Hippocampal formation (tissue), 2 donors: ENCODE measurements around the gene ESRRG.

ENCODE experiments used
- DNase-seq, 2 donors: peaks; one replicate each; lab custom pipeline; 2025; lab: John Stamatoyannopoulos, UW

Gene ESRRG

GRCh38 chr1:216502528-216503162, 220.6 kb downstream of the ESRRG start:
- DNase-seq, result no peak

DNA sequence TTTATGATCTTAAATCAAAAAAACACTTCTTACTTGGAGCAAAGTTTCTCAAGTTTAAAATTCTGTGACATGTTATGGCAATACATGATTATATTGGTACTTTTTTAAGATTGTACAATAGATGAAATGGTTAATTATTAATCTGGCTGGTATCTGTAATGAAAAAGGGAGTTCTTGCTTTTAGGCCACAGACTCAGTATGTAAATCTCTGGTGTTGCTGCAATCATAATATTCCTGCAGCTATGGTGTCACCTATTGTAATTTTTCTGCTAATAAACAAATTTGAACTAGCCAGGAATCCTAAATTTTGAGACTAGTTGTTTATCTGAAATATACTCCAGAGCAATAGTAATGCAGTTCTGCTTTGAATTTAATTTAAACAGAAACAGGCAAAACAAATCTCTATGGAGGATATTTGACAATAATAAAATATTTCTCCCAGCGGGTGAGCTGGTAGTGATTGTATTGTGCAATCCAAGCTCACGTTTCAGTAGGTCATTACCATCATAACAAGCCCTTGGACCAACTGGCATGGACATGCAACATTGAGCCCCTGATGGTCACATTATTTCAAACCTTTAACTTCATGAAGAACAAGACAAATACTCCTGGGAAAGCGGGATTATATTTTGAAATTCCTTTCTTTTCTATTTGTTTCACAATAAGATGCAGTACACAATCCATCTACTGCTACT, 222.8 kb downstream of the ESRRG start:
- DNase-seq, result no peak

DNA sequence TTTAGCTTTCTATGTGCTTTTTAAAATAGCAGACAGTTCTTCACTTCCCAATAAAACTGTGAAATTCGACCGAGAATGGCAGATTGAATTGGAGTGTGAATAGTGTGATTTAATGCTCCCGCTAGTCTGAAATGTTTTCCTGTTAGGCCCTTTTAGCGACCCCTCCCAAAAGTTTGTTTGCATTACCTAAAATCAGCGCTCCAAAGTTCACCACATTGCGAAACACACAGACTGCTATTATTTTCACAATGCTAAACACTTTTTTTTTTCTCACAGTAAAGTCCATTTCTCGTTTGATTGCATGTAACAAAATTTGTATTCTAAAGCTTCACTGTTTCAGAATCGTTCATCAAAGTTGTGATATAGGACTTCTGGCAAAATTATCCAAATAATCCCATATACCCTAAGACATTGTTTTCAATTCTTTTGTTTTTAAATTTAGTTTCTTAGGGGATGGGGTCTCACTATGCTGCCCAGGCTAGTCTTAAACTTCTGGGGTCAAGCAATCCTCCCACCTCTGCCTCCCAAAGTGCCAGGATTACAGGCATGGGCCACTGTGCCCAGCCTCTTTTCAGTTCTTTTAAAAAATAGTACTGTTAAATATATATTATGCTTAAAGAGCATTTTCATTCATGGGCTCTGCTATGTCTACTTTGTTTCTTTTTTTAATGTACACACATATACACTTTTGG, 223.5 kb downstream of the ESRRG start:
- no peak for DNase-seq

DNA sequence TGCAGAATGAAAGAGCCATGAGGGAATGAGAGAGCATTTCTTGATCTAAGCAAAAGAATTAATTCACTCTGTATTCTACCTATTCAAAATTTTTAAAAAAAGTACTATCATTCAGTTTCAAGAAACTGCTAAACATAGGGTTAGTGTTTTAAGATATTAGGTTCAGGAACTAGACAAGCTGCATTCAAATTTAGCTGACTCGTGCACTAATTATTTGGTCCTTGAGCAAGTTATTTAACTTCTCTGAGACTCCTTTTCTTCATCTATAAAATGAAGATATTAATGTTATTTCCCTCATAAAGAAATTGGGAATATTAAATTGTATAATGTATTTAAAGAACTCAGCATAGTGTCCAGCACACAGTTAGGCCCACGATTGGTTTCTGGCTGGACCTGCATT, 225.0 kb downstream of the ESRRG start:
- no peak for DNase-seq

DNA sequence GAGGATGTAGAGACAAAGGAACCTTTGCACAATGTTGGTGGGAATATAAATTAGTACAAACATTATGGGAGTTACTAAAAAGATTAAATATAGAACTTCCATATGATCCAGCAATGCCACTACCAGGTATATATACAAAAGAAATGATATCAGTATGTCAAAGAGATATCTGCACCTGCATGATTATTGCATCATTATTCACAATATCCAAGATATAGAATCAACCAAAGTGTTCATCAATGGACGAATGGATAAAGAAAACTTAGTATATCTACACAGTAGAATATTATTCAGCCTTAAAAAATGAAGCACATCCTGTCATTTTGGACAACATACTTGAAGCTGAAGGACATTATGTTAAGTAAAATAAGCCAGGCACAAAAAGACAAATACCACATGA, 238.2 kb downstream of the ESRRG start:
- no peak for DNase-seq

- no peak for DNase-seq
Observed at GRCh38 chr1:216483672-216484401, 239.4 kb downstream of the ESRRG start.

- no peak for DNase-seq
Observed at GRCh38 chr1:216482620-216483019, 240.6 kb downstream of the ESRRG start.

DNA sequence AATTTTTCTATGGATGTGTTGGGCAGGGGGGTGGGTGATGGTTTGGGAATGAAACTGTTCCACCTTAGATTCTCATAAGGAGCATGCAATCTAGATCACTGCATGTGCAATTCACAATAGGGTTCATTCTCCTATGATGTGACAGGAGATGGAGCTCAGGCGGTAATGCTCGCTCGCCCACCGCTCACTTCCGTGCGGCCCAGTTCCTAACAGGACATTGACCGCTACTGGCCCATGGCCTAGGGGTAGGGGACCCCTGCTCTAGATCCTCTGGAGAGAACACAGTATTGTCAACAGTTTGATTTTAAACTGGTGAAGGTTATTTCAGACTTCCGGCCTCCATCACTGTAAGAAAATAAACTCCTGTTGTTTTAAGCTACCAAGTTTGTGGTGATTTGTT, 245.0 kb downstream of the ESRRG start:
- DNase-seq, result no peak

DNA sequence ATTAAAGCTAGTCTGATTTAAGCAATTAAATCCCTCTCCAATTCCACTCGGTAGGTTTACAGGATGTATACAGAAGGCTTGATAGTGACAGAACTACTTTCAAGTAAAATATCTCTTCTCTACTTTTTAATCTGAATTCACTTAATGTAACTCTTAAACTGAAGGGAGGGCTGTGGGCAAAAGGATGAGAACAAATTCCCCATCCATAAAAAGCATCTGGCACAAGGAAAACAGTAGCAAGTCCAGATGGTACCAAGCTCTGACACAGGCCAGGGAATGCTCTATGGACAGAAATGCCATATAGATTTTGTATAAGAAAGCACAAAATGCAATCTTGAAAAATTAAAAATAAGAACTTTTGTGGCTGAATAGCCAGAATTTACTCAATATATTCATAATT, 246.9 kb downstream of the ESRRG start:
- DNase-seq, result no peak

- DNase-seq, result no peak
Observed at GRCh38 chr1:216475659-216476276, 247.5 kb downstream of the ESRRG start.

DNA sequence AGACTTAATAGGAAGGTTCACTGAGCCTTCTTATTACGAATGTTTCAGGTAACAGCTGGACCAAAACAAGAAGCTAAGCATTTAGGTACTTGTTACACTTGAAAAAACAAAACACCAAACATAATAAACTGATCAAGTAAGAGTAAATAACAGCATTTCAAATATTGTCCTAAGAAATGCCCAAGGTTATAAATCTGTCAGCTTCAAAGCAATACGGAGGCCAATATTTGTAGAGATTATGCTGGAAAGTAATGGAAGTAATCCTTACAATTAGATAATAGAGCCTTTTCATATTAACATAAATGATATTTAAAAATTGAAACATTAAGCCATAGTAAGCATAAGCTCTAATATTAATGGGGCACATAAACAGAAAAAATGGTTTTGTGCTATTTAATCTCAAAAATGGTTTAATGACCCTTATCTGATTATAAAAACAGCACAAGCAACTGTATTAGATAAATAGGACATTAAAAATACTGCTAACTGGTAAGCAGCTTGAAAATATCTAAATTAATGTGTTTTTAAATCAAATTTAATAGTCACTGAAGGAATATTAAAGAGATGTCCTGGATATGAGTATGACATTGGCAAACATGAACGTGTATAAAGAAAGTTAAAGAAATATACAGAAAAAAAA, 256.9 kb downstream of the ESRRG start:
- no peak for DNase-seq

GRCh38 chr1:216464489-216464888, 258.7 kb downstream of the ESRRG start:
- no peak for DNase-seq

- DNase-seq, result no peak
Observed at GRCh38 chr1:216462066-216462775, 261.0 kb downstream of the ESRRG start.

GRCh38 chr1:216461466-216461865, 261.8 kb downstream of the ESRRG start:
- DNase-seq, result no peak

DNA sequence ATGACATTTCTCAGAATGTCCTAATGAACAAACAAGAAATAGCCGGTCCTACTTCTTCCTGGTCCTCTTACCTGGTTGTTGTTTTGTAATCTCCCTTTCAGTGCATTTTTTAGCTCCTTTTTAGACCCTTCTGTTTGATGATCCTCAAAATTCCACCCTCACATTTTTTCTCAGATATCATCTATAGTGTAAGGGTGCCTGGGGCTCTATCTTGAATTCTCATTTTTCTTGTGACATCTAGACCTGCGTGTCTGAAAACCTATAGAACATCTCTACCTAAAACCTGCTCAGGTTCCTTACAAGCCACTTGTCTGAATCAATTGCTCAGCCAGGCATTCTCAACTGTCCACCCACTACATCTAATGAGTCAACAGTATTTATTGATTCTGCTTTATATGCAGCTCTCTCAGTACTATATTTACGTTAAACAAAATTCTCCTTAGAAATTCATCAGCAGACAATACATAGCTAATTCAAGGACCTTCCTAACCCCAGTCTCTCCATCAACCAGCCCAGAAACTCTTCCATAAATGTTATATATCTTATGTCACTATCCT, 263.5 kb downstream of the ESRRG start:
- no peak for DNase-seq

DNA sequence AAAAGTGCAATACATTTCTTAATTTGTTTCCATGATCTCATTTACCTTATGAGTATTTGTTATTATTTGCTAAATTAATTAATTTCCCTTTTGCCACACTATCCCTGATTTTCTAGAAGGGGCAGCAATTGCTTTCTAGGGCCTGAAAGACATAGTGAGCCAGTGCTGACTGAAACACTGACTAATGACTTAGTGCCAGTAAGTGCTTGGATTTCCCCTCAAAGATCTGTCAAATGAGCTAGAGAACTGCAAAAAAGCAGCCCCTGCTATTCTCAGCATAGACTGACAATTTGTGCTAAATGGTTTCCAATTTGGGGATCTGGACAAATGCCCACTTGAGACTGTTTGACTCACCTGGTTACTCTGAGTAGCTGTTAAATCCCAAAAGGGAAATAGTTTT, 264.4 kb downstream of the ESRRG start:
- no peak for DNase-seq

DNA sequence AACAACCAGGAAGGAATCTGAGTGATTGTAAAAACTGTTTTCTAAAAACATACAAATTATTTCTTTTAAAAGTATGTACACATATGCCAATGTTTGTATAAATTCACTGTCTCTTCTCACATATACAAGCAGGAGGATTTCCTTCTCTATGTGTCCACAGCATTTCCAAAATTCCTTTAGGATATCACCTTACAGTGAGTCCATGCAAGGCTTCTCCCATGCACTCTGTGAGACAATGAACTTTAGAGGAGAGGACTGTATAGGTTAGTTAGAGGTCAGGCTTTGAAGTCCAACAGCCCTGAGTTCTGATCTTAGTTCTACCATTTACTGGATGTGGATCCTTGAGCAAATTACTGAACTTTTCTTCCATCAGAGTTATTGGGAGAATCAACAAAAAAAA, 265.9 kb downstream of the ESRRG start:
- DNase-seq, result no peak

- DNase-seq, result no peak
Observed at GRCh38 chr1:216456682-216457081, 266.5 kb downstream of the ESRRG start.

DNA sequence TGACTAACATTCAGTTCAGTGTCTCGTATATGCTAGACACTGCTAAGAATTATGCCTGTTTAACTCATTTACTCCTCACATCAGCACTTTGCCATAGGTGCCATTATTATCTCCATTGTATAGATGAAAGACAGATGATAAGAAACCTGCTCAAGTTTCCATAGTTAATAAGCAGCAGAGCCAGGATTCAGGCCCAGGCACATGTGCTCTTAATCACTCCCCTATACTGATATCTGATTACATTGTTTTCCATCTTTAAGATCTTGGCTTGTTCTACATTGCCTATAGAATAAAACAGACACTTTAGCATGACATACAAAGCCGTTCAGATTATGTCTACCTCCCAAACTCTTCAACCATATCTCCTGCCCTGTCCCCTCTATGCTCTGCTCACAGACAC, 269.5 kb downstream of the ESRRG start:
- DNase-seq, result no peak
